Left lung (tissue), 10 donors: Measurements from ENCODE around the gene BRPF1. TPM values are rescaled to one million over a fixed set of nuclear protein-coding genes. Genes with fewer than 3 reads are reported as not detected.
"Not testable (repeated sequence)": the region's sequence is repeated elsewhere in the genome, so short reads cannot be mapped to it uniquely, and the experiment has no call there.

Experiments used
- ATAC-seq: fragments of 200-7000 bp; cut with Tn5 transposase; one replicate; pipeline ENCODE4 v1.9.1; 2020; ENCODE audit warnings: moderate library complexity
- DNase-seq, 4 donors: peaks; one replicate each; pipeline ENCODE4 v3.0.0-alpha.2; 2013 to 2020
- H3K27ac ChIP-seq, 2 donors: fragments of 200-600 bp; sonication (generic) in 1 of 2; one replicate each; pipeline versions ENCODE4 v1.5.0 to v1.8.0; 2020 to 2021
- H3K27me3 ChIP-seq, 2 donors: fragments of 200-600 bp; sonication (generic) in 1 of 2; one replicate each; pipeline versions ENCODE4 v1.5.0 to v1.8.0; 2020 to 2021
- H3K36me3 ChIP-seq, 2 donors: fragments of 200-600 bp; sonication (generic) in 1 of 2; one replicate each; pipeline versions ENCODE4 v1.5.0 to v1.8.0; 2020 to 2021
- H3K4me1 ChIP-seq, 2 donors: fragments of 200-600 bp; one replicate each; pipeline ENCODE4 v1.8.0; 2021
- H3K4me3 ChIP-seq, 2 donors: fragments of 200-600 bp; sonication (generic) in 1 of 2; one replicate each; pipeline versions ENCODE4 v1.5.0 to v1.8.0; 2020 to 2021; ENCODE audit warnings: mild to moderate bottlenecking in 1 of 2
- H3K9me3 ChIP-seq, 2 donors: fragments of 200-600 bp; sonication (generic) in 1 of 2; one replicate each; pipeline versions ENCODE4 v1.5.0 to v1.8.0; 2020 to 2021
- CTCF ChIP-seq, 2 donors: fragments of 200-600 bp; sonication (generic) in 1 of 2; IDR thresholded peaks; one replicate each; pipeline versions ENCODE4 v1.5.0 to v1.8.0; 2021; ENCODE audit warnings: antibody characterized with exemption in 2 of 2
- intact Hi-C, 2 donors: fragments of 100-400 bp; cut with DNase I; formaldehyde crosslinking; loops; one replicate each; pipeline versions ENCODE4 v1.11.2 to v1.14.2; 2022
- polyA plus RNA-seq, 6 donors: library from polyadenylated mRNA; unstranded; fragments of 120-200 nt; gene quantifications; one replicate each; pipeline ENCODE4 v1.2.1, GENCODE V29; 2013; ENCODE audit not compliant: insufficient read length in 6 of 6
- total RNA-seq, 2 donors: library from RNA; stranded (reverse); fragmentation: NEBNext Ultra II Directional; extraction: Animal tissue kit (Norgen Biotek cat#: 25700); gene quantifications; one replicate each; pipeline ENCODE4 v1.2.1, GENCODE V29; 2021
- donor health status: DM: no; HTN: yes; CAD: no.
- donor health status: DM: no; HTN: no; CAD: no.

The BRPF1 gene
- total and polyA plus RNA-seq, 8 donors = 15.2 to 24.1 (median 21.9) TPM

GRCh38 chr3:9770276-9770812 lies 38.8 kb downstream of the BRPF1 start:
- intact Hi-C loops = no loop called here
- no peak for TF ChIP-seq CTCF (IDR thresholded peaks at IDR 0.05)
- Histone ChIP-seq H3K27ac (peak overlapping the region; percentile 69), H3K36me3 (peaks cover 0 to 7% of the 10 kb centered on the region in 2 donors), H3K4me1 (peaks cover 12 to 46% of the 10 kb centered on the region in 2 donors), H3K27me3 (no peaks in the 10 kb centered on the region), H3K9me3 (no peaks in the 10 kb centered on the region), H3K4me3 (peak overlapping the region; percentile 63 to 89)
- ATAC-seq (peak; percentile 22), DNase-seq (peak in 3 of 4 donors; percentile 77 to 89 (median 86))

- peaks cover 12 to 46% of the 10 kb centered on the region in 2 donors for H3K4me1 ChIP-seq
- DNase-seq, H3K4me3 ChIP-seq, ATAC-seq, H3K9me3 ChIP-seq, H3K36me3 ChIP-seq, intact Hi-C loops, H3K27ac ChIP-seq, H3K27me3 ChIP-seq: not testable (repeated sequence)
These were observed 39.5 kb downstream of the BRPF1 start for GRCh38 chr3:9771007-9771406.

GRCh38 chr3:9776896-9777693 lies 45.6 kb downstream of the BRPF1 start:
- TF ChIP-seq CTCF (IDR thresholded peaks at IDR 0.05) = no peak
- Histone ChIP-seq H3K27ac (no peak overlapping the region), H3K4me1 (peaks cover 3 to 46% of the 10 kb centered on the region in 2 donors), H3K9me3 (no peaks in the 10 kb centered on the region), H3K27me3 (no peaks in the 10 kb centered on the region), H3K4me3 (no peak overlapping the region), H3K36me3 (peaks cover 0 to 19% of the 10 kb centered on the region in 2 donors)
- no peak for DNase-seq
- intact Hi-C loops = no loop called here
- no peak for ATAC-seq

- H3K9me3 ChIP-seq = no peaks in the 10 kb centered on the region
- TF ChIP-seq CTCF (IDR thresholded peaks at IDR 0.05) = no peak
- DNase-seq = no peak
- H3K36me3 ChIP-seq = peaks cover 0 to 25% of the 10 kb centered on the region in 2 donors
- no peak for ATAC-seq
- no peak overlapping the region for H3K4me3 ChIP-seq
- intact Hi-C loops = no loop called here
- H3K27me3 ChIP-seq = no peaks in the 10 kb centered on the region
- H3K27ac ChIP-seq = no peak overlapping the region
- peaks cover 3 to 52% of the 10 kb centered on the region in 2 donors for H3K4me1 ChIP-seq
These were observed 46.1 kb downstream of the BRPF1 start for GRCh38 chr3:9777694-9778021.

GRCh38 chr3:9778143-9779074 lies 46.9 kb downstream of the BRPF1 start:
- Histone ChIP-seq H3K9me3 (no peaks in the 10 kb centered on the region), H3K4me1 (peaks cover 3 to 53% of the 10 kb centered on the region in 2 donors), H3K27ac (peak overlapping the region in 1 of 2 donors; percentile 88), H3K27me3 (no peaks in the 10 kb centered on the region), H3K4me3 (no peak overlapping the region), H3K36me3 (peaks cover 0 to 32% of the 10 kb centered on the region in 2 donors)
- DNase-seq (no peak), ATAC-seq (peak; percentile 36)
- intact Hi-C loops = no loop called here
- no peak for TF ChIP-seq CTCF (IDR thresholded peaks at IDR 0.05)
